ENCODE results near the gene ARRDC5.

Gene ARRDC5

GRCh38 chr19:4891066-4891465, 11.6 kb downstream of the ARRDC5 start:
- TF ChIP-seq FOXP2 (optimal IDR thresholded peaks at IDR 0.05; ENCODE audit: borderline replicate concordance, extremely low read depth, extremely low read length, insufficient read depth) (no peak), TAF1 (IDR thresholded peaks at IDR 0.05; ENCODE audit: borderline replicate concordance, insufficient read depth, low read length) (no peak), REST (IDR thresholded peaks at IDR 0.05; ENCODE audit: insufficient read depth in 1 of 2, low read depth in 2 of 2, low read length in 2 of 2) (no peak), POLR2AphosphoS5 (IDR thresholded peaks at IDR 0.05; ENCODE audit: low read depth, low read length) (no peak)

DNA sequence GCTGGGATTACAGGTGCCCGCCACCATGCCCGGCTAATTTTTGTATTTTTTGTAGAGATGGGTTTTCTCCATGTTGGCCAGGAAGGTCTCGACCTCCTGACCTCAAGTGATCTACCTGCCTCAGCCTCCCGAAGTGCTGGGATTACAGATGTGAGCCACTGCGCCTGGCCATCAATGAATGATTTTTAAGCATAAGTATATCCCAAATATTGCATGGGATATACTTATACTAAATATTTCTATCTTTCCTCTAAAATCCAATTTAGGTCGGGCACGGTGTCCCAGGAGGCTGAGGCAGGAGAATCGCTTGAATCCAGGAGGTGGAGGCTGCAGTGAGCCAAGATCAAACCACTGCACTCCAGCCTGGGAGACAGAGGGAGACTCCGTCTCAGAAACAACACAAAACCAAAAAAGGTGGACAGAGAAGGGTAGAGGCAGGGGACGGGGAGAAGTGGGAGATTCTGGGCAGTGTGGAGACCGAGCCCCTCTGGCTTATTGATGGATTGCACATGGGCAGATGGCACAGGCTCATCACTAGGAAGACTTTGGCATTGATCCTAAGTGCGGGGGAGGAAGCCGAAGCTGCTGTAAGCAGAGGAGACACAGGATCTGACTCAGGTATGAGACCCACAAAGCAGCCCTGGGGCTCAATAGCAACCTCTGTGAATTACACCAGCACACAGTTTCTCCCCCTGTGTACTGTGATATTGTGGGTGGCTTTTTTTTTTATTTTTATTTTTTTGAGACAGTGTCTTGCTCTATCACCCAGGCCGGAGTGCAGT, 13.5 kb downstream of the ARRDC5 start:
- TF ChIP-seq FOXP2 (optimal IDR thresholded peaks at IDR 0.05; ENCODE audit: borderline replicate concordance, extremely low read depth, extremely low read length, insufficient read depth), result peak; percentile 49
- no peak for TF ChIP-seq TAF1 (IDR thresholded peaks at IDR 0.05; ENCODE audit: borderline replicate concordance, insufficient read depth, low read length)

- TF ChIP-seq FOXP2 (optimal IDR thresholded peaks at IDR 0.05; ENCODE audit: borderline replicate concordance, extremely low read depth, extremely low read length, insufficient read depth), result no peak
- TF ChIP-seq REST (IDR thresholded peaks at IDR 0.05; ENCODE audit: insufficient read depth in 1 of 2, low read depth in 2 of 2, low read length in 2 of 2), result no peak
- TF ChIP-seq POLR2AphosphoS5 (IDR thresholded peaks at IDR 0.05; ENCODE audit: low read depth, low read length), result no peak
- TF ChIP-seq SIN3A (IDR thresholded peaks at IDR 0.05; ENCODE audit: borderline replicate concordance, insufficient read depth, low read length), result no peak
- TF ChIP-seq TAF1 (IDR thresholded peaks at IDR 0.05; ENCODE audit: borderline replicate concordance, insufficient read depth, low read length), result no peak
These were observed 23.7 kb downstream of the ARRDC5 start for GRCh38 chr19:4879041-4879440.

DNA sequence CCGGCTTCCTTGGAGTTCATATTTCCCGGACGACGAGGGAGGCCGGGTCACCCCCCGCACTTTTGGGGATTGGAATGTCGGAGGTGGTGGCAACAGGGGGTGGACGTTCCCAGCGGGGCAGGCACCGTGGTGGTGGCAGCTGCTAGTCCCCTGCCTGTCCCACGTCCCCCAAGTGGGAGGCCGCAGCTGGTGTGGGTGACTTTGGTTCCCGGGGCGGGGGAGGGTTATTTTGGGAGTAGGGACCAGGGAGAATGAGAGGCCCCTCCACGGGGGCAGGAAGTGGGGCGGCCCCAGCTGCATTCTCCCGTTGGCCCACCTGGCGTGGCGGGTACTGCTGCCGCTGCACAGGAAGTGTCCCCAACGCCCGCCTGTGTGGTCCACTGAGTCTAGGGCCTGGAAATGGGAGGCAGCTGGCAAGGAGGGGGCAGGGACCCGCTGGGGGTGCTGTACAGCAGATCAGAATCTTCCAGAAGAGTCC, 24.2 kb downstream of the ARRDC5 start:
- TF ChIP-seq REST (IDR thresholded peaks at IDR 0.05; ENCODE audit: insufficient read depth in 1 of 2, low read depth in 2 of 2, low read length in 2 of 2) (no peak), TAF1 (IDR thresholded peaks at IDR 0.05; ENCODE audit: borderline replicate concordance, insufficient read depth, low read length) (no peak), SIN3A (IDR thresholded peaks at IDR 0.05; ENCODE audit: borderline replicate concordance, insufficient read depth, low read length) (no peak)

DNA sequence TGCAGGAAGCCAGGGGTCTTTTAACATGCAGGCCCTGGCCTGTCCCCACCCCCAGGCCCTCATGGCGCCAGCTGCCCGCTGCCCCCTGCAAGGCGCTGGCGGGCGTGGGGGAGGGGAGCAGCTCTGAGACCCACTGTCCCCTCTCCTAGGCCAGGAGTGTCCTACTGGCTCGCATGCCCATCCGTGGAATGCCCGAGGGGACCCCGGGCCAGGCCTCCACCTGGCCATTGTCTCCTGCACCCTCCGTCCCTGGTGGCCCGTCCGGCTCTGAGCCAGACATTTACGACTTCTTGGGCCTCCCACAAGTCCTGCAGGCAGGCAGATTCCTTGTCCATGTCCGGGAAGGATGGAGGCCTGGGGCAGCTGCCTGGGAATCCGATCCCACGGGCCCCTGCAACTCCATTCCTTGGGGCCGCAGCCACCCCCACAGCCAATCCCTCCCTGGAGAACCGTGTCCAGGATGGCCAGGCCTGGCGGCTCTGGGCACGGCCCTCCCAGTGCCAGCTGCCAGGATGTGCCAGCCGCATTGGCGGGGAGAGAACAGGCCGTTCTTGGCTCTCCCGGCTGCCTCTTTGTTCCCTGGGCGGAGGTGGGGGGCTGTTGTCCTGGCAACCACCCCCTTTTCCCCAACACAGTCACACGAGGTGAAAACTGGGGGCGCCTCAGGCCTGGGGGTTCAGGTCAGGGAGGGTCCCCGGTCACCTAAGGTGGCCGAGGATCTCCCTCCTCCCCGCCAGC, 24.8 kb downstream of the ARRDC5 start:
- TF ChIP-seq FOXP2 (optimal IDR thresholded peaks at IDR 0.05; ENCODE audit: borderline replicate concordance, extremely low read depth, extremely low read length, insufficient read depth) (no peak), POLR2AphosphoS5 (IDR thresholded peaks at IDR 0.05; ENCODE audit: low read depth, low read length) (no peak)

- TF ChIP-seq TAF1 (IDR thresholded peaks at IDR 0.05; ENCODE audit: borderline replicate concordance, insufficient read depth, low read length), result no peak
- TF ChIP-seq POLR2AphosphoS5 (IDR thresholded peaks at IDR 0.05; ENCODE audit: low read depth, low read length), result no peak
- no peak for TF ChIP-seq FOXP2 (optimal IDR thresholded peaks at IDR 0.05; ENCODE audit: borderline replicate concordance, extremely low read depth, extremely low read length, insufficient read depth)
- no peak for TF ChIP-seq REST (IDR thresholded peaks at IDR 0.05; ENCODE audit: insufficient read depth in 1 of 2, low read depth in 2 of 2, low read length in 2 of 2)
- TF ChIP-seq SIN3A (IDR thresholded peaks at IDR 0.05; ENCODE audit: borderline replicate concordance, insufficient read depth, low read length), result no peak
These were observed 28.8 kb downstream of the ARRDC5 start for GRCh38 chr19:4873930-4874329.

Data from PFSK-1 (cell line).